ENCODE measurements around the gene CLASP1.
"Not testable (repeated sequence)": the region's sequence is repeated elsewhere in the genome, so short reads cannot be mapped to it uniquely, and the experiment has no call there.

The CLASP1 gene

DNA sequence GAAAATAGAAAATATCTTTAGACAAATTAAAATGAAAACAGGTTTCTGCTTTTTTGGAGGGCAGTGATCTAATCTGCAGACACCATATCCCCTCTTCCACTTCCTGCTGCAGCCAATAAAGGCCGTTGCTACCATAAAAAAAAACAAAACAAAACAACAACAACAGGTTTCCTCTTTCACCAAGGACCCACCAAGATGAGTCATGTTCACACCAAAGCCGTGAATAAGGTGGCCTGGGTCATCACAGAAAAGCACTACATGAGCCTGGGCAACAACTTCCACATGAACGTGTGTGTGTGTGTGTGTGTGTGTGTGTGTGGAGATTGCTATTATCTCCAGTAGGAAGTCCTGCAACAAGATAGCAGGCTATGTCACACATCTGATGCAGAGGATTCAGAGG lies 339.5 kb downstream of the CLASP1 start:
- H3K4me1 Mint-ChIP-seq = no peaks in the 10 kb centered on the region
- TF ChIP-seq, protein P1, sequence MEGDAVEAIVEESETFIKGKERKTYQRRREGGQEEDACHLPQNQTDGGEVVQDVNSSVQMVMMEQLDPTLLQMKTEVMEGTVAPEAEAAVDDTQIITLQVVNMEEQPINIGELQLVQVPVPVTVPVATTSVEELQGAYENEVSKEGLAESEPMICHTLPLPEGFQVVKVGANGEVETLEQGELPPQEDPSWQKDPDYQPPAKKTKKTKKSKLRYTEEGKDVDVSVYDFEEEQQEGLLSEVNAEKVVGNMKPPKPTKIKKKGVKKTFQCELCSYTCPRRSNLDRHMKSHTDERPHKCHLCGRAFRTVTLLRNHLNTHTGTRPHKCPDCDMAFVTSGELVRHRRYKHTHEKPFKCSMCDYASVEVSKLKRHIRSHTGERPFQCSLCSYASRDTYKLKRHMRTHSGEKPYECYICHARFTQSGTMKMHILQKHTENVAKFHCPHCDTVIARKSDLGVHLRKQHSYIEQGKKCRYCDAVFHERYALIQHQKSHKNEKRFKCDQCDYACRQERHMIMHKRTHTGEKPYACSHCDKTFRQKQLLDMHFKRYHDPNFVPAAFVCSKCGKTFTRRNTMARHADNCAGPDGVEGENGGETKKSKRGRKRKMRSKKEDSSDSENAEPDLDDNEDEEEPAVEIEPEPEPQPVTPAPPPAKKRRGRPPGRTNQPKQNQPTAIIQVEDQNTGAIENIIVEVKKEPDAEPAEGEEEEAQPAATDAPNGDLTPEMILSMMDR (IDR thresholded peaks at IDR 0.05; ENCODE audit: unreplicated experiment in 3 of 3) = no peak
- H3K9me3 Mint-ChIP-seq = peaks cover 12% of the 10 kb centered on the region
- peaks cover 21% of the 10 kb centered on the region for H3K27me3 Mint-ChIP-seq (ENCODE audit: low read depth)
- no peak overlapping the region for H3K27ac Mint-ChIP-seq
- H3K36me3 Mint-ChIP-seq (ENCODE audit: low read depth) = no peaks in the 10 kb centered on the region
- H3K4me3 Mint-ChIP-seq = no peak overlapping the region

DNA sequence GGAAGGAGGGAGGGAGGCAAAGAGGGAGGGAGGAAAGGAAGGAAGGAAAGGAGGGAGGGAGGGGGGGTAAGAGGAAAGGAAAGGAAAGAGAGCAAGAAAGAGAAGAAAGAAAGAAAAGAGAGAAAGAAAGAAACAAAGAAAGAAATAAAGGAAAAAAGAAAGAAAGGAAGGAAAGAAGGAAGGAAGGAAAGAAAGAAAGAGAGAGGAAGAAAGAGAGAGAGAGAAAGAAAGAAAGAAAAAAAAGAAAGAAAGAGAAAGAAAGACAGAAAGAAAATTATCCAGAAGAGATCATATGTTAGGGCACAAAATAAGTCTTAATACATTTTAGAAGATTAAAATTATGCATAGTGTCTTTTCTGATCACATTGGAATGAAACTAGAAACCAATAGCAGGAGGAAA lies 339.9 kb downstream of the CLASP1 start:
- Mint-ChIP-seq H3K27me3 (ENCODE audit: low read depth) (peaks cover 21% of the 10 kb centered on the region), H3K27ac (no peak overlapping the region), H3K4me1 (no peaks in the 10 kb centered on the region), H3K9me3 (peaks cover 12% of the 10 kb centered on the region), H3K4me3 (no peak overlapping the region), H3K36me3 (ENCODE audit: low read depth) (no peaks in the 10 kb centered on the region)
- TF ChIP-seq, protein P1 (IDR thresholded peaks at IDR 0.05; ENCODE audit: unreplicated experiment in 3 of 3) = no peak

DNA sequence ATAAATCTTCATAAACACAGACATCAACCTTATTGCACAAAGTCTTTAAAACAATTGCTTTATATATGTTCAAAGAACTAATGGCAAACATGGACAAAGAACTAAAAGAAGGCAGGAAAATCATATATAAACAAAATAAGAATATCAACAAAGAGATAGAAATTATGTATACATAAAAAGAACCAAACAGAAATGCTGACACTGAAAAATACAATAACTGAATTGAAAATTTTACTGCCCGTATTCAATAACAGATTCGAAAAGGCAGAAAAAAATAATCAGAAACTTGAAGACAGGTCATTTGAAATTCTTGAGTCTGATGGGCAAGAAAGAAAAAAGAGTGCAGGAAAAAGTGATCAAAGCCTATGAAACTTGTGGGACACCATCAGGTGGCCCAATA lies 342.2 kb downstream of the CLASP1 start:
- Mint-ChIP-seq H3K4me1 (no peaks in the 10 kb centered on the region), H3K27ac (no peak overlapping the region), H3K4me3 (no peak overlapping the region), H3K27me3 (ENCODE audit: low read depth) (peaks cover 32% of the 10 kb centered on the region), H3K9me3 (peaks cover 12% of the 10 kb centered on the region), H3K36me3 (ENCODE audit: low read depth) (no peaks in the 10 kb centered on the region)
- TF ChIP-seq, protein P1 (IDR thresholded peaks at IDR 0.05; ENCODE audit: unreplicated experiment in 3 of 3) = no peak

DNA sequence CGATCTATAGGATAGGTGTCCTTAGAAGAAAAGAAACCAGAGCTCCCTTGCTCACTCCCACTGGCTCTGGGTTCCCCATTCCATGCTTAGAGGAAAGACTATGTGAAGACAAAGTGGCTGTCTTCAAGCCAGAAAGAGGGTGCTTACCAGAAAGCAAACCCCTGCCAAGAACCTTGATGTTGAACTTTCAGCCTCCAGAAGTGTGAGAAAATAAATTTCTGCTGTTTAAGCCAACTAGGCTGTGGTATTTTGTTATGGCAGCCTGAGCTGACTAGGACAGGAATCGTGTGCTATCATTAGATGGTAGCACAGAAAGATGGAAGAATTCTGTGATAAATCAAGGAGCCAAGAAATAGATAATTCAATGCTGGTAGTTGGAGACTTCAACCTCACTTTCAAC lies 344.3 kb downstream of the CLASP1 start:
- TF ChIP-seq, protein P1 (IDR thresholded peaks at IDR 0.05; ENCODE audit: unreplicated experiment in 3 of 3) = no peak
- peaks cover 9% of the 10 kb centered on the region for H3K9me3 Mint-ChIP-seq
- peaks cover 21% of the 10 kb centered on the region for H3K27me3 Mint-ChIP-seq (ENCODE audit: low read depth)
- no peak overlapping the region for H3K27ac Mint-ChIP-seq
- H3K4me3 Mint-ChIP-seq = no peak overlapping the region
- H3K36me3 Mint-ChIP-seq (ENCODE audit: low read depth) = no peaks in the 10 kb centered on the region
- H3K4me1 Mint-ChIP-seq = no peaks in the 10 kb centered on the region

DNA sequence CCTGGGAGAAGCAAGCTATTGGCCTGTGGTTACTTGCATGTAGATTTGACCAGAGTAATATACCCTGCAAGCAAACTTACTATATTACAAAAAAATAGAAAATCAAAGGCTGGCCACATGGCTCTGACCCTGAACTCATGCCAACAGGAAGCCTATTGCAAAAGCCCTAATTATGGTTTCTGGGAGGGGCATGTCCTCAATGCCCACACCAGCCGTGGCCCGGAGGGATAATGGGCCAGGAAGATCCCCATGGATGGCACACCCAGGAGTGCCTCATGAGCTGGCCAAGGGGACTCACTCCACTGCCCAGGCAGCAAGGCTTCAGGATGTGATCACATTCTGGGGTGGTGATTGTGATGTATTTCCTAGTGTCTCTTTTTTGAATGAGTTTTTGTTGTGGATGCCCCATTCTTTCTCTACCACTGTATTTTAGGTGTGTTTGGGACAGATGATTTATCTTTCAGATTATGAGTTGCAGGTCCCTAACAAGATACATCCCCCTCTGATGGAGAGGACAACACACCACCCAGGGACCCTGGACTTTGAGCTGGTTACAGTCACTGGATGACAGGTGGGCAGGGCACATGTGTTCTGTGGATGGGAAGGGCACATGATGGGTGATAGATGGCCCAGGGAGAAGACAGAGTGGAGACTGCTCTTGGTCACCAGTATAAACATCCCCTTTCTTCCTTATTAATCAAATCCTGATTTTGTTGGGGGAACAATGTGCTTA lies 345.6 kb downstream of the CLASP1 start:
- no peaks in the 10 kb centered on the region for H3K4me1 Mint-ChIP-seq
- no peak overlapping the region for H3K27ac Mint-ChIP-seq
- peaks cover 21% of the 10 kb centered on the region for H3K27me3 Mint-ChIP-seq (ENCODE audit: low read depth)
- TF ChIP-seq, protein P1 (IDR thresholded peaks at IDR 0.05; ENCODE audit: unreplicated experiment in 3 of 3) = no peak
- no peak overlapping the region for H3K4me3 Mint-ChIP-seq
- peaks cover 7% of the 10 kb centered on the region for H3K9me3 Mint-ChIP-seq
- H3K36me3 Mint-ChIP-seq (ENCODE audit: low read depth) = no peaks in the 10 kb centered on the region

DNA sequence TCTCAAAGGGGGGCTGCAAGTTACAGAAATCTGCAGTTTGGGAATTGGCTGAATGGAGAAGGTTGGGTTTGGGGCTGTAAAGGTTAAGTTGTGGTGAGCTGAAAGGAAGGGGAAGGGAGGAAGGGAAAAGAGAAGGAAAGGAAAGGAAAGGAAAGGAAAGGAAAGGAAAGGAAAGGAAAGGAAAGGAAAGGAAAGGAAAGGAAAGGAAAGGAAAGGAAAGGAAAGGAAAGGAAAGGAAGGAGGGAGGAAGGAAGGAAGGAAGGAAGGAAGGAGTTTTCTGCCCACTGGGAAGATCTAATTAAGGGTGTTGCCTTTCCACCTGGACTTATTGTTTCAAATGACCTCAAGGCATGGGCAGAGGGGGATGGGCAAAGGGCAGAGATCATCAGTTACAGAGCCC lies 348.1 kb downstream of the CLASP1 start:
- H3K9me3 Mint-ChIP-seq; H3K4me3 Mint-ChIP-seq; H3K4me1 Mint-ChIP-seq; H3K36me3 Mint-ChIP-seq (ENCODE audit: low read depth); H3K27ac Mint-ChIP-seq: not testable (repeated sequence)
- H3K27me3 Mint-ChIP-seq (ENCODE audit: low read depth) = peaks cover 16% of the 10 kb centered on the region
